Thyroid gland (tissue), 4 donors: ENCODE data around the gene AGBL1. TPM values are rescaled to one million over a fixed set of nuclear protein-coding genes. Genes with fewer than 3 reads are reported as not detected.

ENCODE experiments used
- DNase-seq, 2 donors: peaks; one replicate each; pipeline ENCODE4 v3.0.0-alpha.2; 2019
- H3K27ac ChIP-seq, 3 donors: fragments of 200-600 bp; sonication (generic); 1 replicate in 2 of 3; 2 replicates in 1 of 3; pipeline ENCODE4 v1.5.1; 2016 to 2019; ENCODE audit warnings: mild to moderate bottlenecking in 1 of 3, moderate library complexity in 1 of 3
- H3K27me3 ChIP-seq: fragments of 200-600 bp; sonication (generic); one replicate; pipeline ENCODE4 v1.5.1; 2019
- H3K36me3 ChIP-seq, 2 donors: fragments of 200-600 bp; sonication (generic); one replicate each; pipeline ENCODE4 v1.5.1; 2016 to 2019
- H3K4me1 ChIP-seq, 2 donors: fragments of 200-600 bp; sonication (generic); one replicate each; pipeline ENCODE4 v1.5.1; 2017 to 2019
- H3K4me3 ChIP-seq, 3 donors: fragments of 200-600 bp; sonication (generic); replicated peaks in 1 of 3; 1 replicate in 2 of 3; 2 replicates in 1 of 3; pipeline ENCODE4 v1.5.1; 2016; ENCODE audit warnings: mild to moderate bottlenecking in 1 of 3
- H3K9me3 ChIP-seq: fragments of 200-600 bp; sonication (generic); one replicate; pipeline ENCODE4 v1.5.1; 2017
- POLR2A ChIP-seq, 2 donors: fragments of 450-650 bp; IDR thresholded peaks; one replicate each; pipeline ENCODE4 v1.6.1; 2017; ENCODE audit warnings: antibody characterized with exemption in 2 of 2, mild to moderate bottlenecking in 2 of 2, moderate library complexity in 1 of 2
- WGBS, 2 donors: methylation state at CpG; one replicate each; pipeline ENCODE4 v1.1.5; 2017; 5-methylcytosine and 5-hydroxymethylcytosine counted together
- intact Hi-C: fragments of 100-400 bp; cut with DNase I; formaldehyde crosslinking; loops from one replicate; pipeline ENCODE4 v1.15.1; 2023
- total RNA-seq, 4 donors: library from RNA; depleted of rRNA; stranded (reverse); fragments of >200 nt; gene quantifications; one replicate each; pipeline ENCODE4 v1.2.3, GENCODE V29; 2016
- TF ChIP-seq, protein P1 (sequence below), 6 experiments: fragments of 200-600 bp in 3 of 6; fragments of 450-650 bp in 3 of 6; sonication (generic) in 3 of 6; IDR thresholded peaks; one replicate each; pipeline ENCODE4 v1.5.1; 2016 to 2019; ENCODE audit warnings: antibody characterized with exemption in 6 of 6, mild to moderate bottlenecking in 2 of 6, inconsistent platforms in 1 of 6, moderate library complexity in 1 of 6

The AGBL1 gene
- total RNA-seq, 4 donors from 2014 or later = not detected

DNA sequence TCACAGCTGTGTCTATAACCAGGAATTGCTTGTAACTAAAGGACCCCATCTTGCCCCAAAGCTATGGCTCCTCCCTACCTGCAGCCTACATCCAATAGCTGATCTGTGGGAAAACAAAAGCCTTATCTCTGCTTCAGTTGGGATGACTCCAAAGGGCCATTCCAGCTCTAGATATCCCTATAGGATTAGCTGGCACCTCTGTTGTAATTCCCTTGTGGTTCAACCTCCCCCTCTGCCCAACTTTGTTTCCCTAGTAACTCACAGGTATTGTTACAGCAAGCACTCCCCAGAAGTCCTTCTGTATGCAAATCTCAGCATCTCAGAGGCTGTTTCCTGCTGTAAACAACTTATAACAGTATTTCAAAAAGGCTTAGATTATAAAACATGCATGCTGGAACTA, 478.6 kb downstream of the AGBL1 start:
- no peak for DNase-seq
- intact Hi-C loops = no loop called here
- Histone ChIP-seq H3K36me3 (no peaks in the 10 kb centered on the region), H3K4me3 (no peak overlapping the region), H3K27me3 (no peaks in the 10 kb centered on the region), H3K4me1 (peaks cover 0 to 6% of the 10 kb centered on the region in 2 donors), H3K27ac (no peak overlapping the region), H3K9me3 (no peaks in the 10 kb centered on the region)
- TF ChIP-seq, protein P1, sequence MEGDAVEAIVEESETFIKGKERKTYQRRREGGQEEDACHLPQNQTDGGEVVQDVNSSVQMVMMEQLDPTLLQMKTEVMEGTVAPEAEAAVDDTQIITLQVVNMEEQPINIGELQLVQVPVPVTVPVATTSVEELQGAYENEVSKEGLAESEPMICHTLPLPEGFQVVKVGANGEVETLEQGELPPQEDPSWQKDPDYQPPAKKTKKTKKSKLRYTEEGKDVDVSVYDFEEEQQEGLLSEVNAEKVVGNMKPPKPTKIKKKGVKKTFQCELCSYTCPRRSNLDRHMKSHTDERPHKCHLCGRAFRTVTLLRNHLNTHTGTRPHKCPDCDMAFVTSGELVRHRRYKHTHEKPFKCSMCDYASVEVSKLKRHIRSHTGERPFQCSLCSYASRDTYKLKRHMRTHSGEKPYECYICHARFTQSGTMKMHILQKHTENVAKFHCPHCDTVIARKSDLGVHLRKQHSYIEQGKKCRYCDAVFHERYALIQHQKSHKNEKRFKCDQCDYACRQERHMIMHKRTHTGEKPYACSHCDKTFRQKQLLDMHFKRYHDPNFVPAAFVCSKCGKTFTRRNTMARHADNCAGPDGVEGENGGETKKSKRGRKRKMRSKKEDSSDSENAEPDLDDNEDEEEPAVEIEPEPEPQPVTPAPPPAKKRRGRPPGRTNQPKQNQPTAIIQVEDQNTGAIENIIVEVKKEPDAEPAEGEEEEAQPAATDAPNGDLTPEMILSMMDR (IDR thresholded peaks at IDR 0.05) = no peak
- no peak for TF ChIP-seq POLR2A (IDR thresholded peaks at IDR 0.05)

DNA sequence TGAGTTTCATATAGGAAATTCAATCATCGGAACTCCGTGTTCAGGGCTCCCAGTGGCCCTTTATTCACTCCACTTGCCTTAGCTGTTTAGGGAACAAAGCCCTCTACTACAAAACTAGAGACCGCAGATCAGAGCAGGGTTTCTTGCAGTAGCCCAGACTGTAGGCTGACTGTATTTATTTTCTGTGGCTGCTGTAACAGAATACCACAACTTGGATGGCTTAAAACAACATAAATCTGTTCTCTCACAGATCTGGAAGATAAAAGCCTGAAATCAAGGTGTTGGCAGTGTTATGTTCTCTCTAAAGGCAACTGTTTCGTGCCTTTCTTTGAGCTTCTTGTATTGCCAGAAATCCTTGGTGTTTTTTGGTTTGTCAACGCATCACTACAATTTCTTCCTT, 479.0 kb downstream of the AGBL1 start:
- Histone ChIP-seq H3K4me1 (peaks cover 0 to 6% of the 10 kb centered on the region in 2 donors), H3K27me3 (no peaks in the 10 kb centered on the region), H3K36me3 (no peaks in the 10 kb centered on the region), H3K4me3 (no peak overlapping the region), H3K9me3 (no peaks in the 10 kb centered on the region), H3K27ac (no peak overlapping the region)
- DNase-seq = no peak
- intact Hi-C loops = no loop called here
- 62 to 73% methylated on average over 5 of the region's 5 CpGs for WGBS, 2 donors
- no peak for TF ChIP-seq POLR2A (IDR thresholded peaks at IDR 0.05)
- TF ChIP-seq, protein P1 (IDR thresholded peaks at IDR 0.05) = no peak

DNA sequence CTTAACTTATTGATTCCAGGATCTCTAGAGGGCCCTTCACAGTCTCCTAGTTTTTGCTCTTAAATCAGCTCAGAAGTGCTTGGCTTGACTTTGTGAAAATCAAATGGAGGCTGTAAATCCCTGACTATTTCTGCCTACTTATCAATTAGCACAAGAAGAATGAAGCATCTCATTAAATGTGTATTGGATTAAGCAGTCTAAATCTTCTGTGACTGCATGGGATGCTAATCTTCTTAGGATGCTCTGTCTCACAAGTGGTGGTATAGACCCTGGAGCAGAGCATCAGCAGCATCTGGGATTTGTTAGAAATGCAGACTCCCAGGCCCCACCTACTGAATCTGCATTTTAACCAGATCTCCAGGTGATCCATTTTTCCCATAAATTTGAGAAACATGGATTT, 488.7 kb downstream of the AGBL1 start:
- TF ChIP-seq, protein P1 (IDR thresholded peaks at IDR 0.05) = no peak
- no peak for TF ChIP-seq POLR2A (IDR thresholded peaks at IDR 0.05)
- no peaks in the 10 kb centered on the region for H3K4me1 ChIP-seq
- DNase-seq = no peak
- no peak overlapping the region for H3K27ac ChIP-seq
- H3K4me3 ChIP-seq = no peak overlapping the region
- no peaks in the 10 kb centered on the region for H3K27me3 ChIP-seq
- no peaks in the 10 kb centered on the region for H3K9me3 ChIP-seq
- intact Hi-C loops = no loop called here
- H3K36me3 ChIP-seq = no peaks in the 10 kb centered on the region

DNA sequence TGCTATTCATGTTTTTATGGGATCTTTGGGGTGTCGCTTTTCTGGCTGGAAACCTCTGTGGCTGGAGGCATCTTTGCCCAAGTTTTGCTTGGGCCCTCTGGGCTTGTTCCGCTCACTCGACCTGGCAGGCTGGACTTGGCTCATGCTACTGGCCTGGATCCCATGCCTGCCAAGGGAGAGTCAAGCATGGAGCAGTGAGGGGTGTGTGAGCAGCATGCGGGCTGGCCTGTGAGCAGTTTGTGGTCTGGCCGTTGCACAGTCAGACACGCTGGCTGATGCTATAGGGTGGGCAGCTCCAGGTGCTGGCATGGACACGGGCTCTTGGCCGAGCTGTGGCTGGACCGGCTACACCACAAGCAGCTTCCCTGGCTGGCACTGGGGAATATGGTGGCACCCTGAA, 491.1 kb downstream of the AGBL1 start:
- no peak for TF ChIP-seq POLR2A (IDR thresholded peaks at IDR 0.05)
- TF ChIP-seq, protein P1 (IDR thresholded peaks at IDR 0.05) = no peak
- intact Hi-C loops = no loop called here
- no peaks in the 10 kb centered on the region for H3K36me3 ChIP-seq
- WGBS, 2 donors = 39 to 61% methylated on average over 3 to 5 of the region's 9 CpGs
- H3K27ac ChIP-seq = no peak overlapping the region
- no peak overlapping the region for H3K4me3 ChIP-seq
- no peaks in the 10 kb centered on the region for H3K9me3 ChIP-seq
- no peaks in the 10 kb centered on the region for H3K4me1 ChIP-seq
- H3K27me3 ChIP-seq = no peaks in the 10 kb centered on the region
- peak; percentile 34 to 62 for DNase-seq

DNA sequence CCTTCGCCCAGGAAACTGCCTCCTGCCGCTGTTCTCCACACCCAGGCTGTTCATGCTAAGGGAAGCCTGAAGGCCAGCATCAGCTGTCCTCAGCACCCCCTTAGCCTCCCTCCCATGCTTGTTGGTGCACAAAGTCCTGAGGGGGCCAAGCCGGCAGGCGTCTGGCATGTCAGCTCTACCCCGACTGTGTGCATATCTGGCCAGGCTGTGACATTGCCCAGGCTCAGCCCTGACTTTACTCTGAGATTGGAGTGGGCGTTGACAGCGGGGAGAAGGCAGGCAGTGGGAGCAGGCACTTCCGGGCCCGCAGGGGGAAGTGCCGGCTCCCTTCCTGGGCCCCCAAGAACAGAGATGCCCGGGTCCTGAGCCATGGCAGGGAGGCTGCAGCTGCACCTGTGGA, 492.2 kb downstream of the AGBL1 start:
- 74 to 84% methylated on average over 7 to 11 of the region's 11 CpGs for whole genome bisulfite sequencing, 2 donors
- intact Hi-C loops = no loop called here
- TF ChIP-seq, protein P1 (IDR thresholded peaks at IDR 0.05) = no peak
- no peak for TF ChIP-seq POLR2A (IDR thresholded peaks at IDR 0.05)
- no peak overlapping the region for H3K27ac ChIP-seq
- H3K4me3 ChIP-seq = no peak overlapping the region
- H3K36me3 ChIP-seq = no peaks in the 10 kb centered on the region
- H3K4me1 ChIP-seq = no peaks in the 10 kb centered on the region
- H3K27me3 ChIP-seq = no peaks in the 10 kb centered on the region
- no peak for DNase-seq
- no peaks in the 10 kb centered on the region for H3K9me3 ChIP-seq
